DND-41 (cell line): Measurements from ENCODE around the gene ANAPC5.

Experiments used
- EZH2 ChIP-seq: IDR thresholded peaks from 3 replicates; pipeline ENCODE4 v1.6.1; 2012; ENCODE audit warnings: borderline replicate concordance, low read depth, mild to moderate bottlenecking, moderate library complexity, low read length, inconsistent platforms; ENCODE audit not compliant: severe bottlenecking
- TF ChIP-seq, protein P1 (sequence below): IDR thresholded peaks from 2 replicates; pipeline ENCODE4 v1.5.1; 2012; ENCODE audit warnings: borderline replicate concordance, low read length, moderate library complexity, mild to moderate bottlenecking; ENCODE audit not compliant: poor library complexity, severe bottlenecking; ENCODE audit errors: extremely low read depth

DNA sequence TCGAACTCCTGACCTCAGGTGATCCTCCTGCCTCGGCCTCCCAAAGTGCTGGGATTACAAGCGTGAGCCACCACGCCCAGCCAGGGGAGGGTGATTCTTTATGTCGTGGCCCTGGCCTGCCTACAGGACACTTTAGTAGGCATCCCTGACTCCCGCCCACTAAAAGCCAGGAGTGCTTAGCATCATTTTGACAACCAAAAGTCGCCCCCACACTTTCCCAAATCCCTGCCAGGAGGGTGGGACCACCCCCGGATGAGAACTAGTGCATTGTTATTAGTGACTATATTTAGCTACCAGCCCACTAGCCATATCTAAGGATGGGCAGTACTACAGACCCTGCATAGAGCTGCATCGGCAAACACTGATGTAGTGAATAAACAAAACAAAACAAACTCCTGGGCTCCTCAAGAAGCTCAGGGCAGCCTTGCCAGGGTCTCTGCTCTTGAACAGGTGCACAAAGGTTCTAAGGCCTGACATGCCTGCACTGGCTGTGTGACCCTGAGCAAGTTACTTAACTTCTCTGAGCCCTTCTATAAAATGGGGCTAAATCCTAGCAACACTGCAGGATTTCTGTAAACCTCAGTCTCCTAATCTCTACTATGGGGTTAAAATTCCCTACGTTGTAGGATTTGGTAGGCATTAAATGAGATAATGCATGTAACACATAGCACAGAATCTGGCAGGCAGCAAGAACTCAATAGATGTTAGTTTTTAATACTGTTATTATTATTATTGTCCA lies 57.9 kb downstream of the ANAPC5 start:
- TF ChIP-seq, protein P1, sequence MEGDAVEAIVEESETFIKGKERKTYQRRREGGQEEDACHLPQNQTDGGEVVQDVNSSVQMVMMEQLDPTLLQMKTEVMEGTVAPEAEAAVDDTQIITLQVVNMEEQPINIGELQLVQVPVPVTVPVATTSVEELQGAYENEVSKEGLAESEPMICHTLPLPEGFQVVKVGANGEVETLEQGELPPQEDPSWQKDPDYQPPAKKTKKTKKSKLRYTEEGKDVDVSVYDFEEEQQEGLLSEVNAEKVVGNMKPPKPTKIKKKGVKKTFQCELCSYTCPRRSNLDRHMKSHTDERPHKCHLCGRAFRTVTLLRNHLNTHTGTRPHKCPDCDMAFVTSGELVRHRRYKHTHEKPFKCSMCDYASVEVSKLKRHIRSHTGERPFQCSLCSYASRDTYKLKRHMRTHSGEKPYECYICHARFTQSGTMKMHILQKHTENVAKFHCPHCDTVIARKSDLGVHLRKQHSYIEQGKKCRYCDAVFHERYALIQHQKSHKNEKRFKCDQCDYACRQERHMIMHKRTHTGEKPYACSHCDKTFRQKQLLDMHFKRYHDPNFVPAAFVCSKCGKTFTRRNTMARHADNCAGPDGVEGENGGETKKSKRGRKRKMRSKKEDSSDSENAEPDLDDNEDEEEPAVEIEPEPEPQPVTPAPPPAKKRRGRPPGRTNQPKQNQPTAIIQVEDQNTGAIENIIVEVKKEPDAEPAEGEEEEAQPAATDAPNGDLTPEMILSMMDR: no peak
- no peak for TF ChIP-seq EZH2
